WTC11 (cell line): ENCODE data around the gene SUPT16H. TPM values are rescaled to one million over a fixed set of nuclear protein-coding genes. Genes with fewer than 3 reads are reported as not detected.

Experiments
- ATAC-seq: fragments of 200-7000 bp; cut with Tn5 transposase; 2 replicates; pipeline ENCODE4 v1.10.0; 2021; ENCODE audit warnings: mild to moderate bottlenecking, moderate library complexity
- CTCF ChIA-PET: fragments of 300-600 bp; sonication (Branson Sonifier 250); formaldehyde crosslinking; loops from one replicate; lab custom pipeline; 2021; ENCODE audit warnings: antibody characterized with exemption; lab: Charles Lee
- POLR2A ChIA-PET: fragments of 350-600 bp; sonication (Branson Sonifier 250); formaldehyde crosslinking; loops from one replicate; lab custom pipeline; 2021; ENCODE audit warnings: antibody characterized with exemption; lab: Charles Lee
- DNase-seq: peaks from one replicate; pipeline ENCODE4 v3.0.0; 2021; ENCODE audit warnings: low spot score
- H3K27ac Mint-ChIP-seq: 2 replicates; pipeline ENCODE4 v1.8.0; 2021; ENCODE audit warnings: mixed read lengths
- H3K27me3 Mint-ChIP-seq: 2 replicates; pipeline ENCODE4 v1.8.0; 2021; ENCODE audit warnings: low read depth, mild to moderate bottlenecking, moderate library complexity, mixed read lengths
- H3K36me3 Mint-ChIP-seq: 2 replicates; pipeline ENCODE4 v1.8.0; 2021; ENCODE audit warnings: mixed read lengths
- H3K4me1 Mint-ChIP-seq: 2 replicates; pipeline ENCODE4 v1.8.0; 2022; ENCODE audit warnings: mixed read lengths
- H3K4me3 Mint-ChIP-seq: 2 replicates; pipeline ENCODE4 v1.8.0; 2021; ENCODE audit warnings: mild to moderate bottlenecking, moderate library complexity, mixed read lengths
- H3K9me3 Mint-ChIP-seq: 2 replicates; pipeline ENCODE4 v1.8.0; 2021; ENCODE audit warnings: mixed read lengths
- AFF4 ChIP-seq: sonication (generic); formaldehyde crosslinking; IDR thresholded peaks from 2 replicates; pipeline ENCODE4 v1.8.1; 2023; ENCODE audit warnings: mild to moderate bottlenecking, missing genetic modification reagents, borderline replicate concordance
- CREB1 ChIP-seq: sonication (generic); formaldehyde crosslinking; IDR thresholded peaks from 2 replicates; pipeline ENCODE4 v1.8.0; 2023; ENCODE audit warnings: mild to moderate bottlenecking, missing genetic modification reagents
- FOXP4 ChIP-seq: sonication (generic); formaldehyde crosslinking; IDR thresholded peaks from 2 replicates; pipeline ENCODE4 v1.8.0; 2022; ENCODE audit warnings: mild to moderate bottlenecking, missing genetic modification reagents
- GRHL2 ChIP-seq: fragments of 250-450 bp; sonication (Bioruptor Pico); IDR thresholded peaks from 2 replicates; pipeline ENCODE4 v1.8.0; 2022; ENCODE audit warnings: mild to moderate bottlenecking, moderate library complexity; ENCODE audit not compliant: insufficient replicate concordance, severe bottlenecking
- HMGXB4 ChIP-seq: sonication (generic); formaldehyde crosslinking; IDR thresholded peaks from 2 replicates; pipeline ENCODE4 v1.8.1; 2023; ENCODE audit warnings: mild to moderate bottlenecking, moderate library complexity, missing genetic modification reagents
- IRF1 ChIP-seq: sonication (generic); formaldehyde crosslinking; IDR thresholded peaks from 2 replicates; pipeline ENCODE4 v1.8.0; 2023; ENCODE audit warnings: missing genetic modification reagents
- JAZF1 ChIP-seq: fragments of 250-450 bp; sonication (Bioruptor Pico); IDR thresholded peaks from 2 replicates; pipeline ENCODE4 v1.9.0; 2021; ENCODE audit warnings: moderate library complexity, mild to moderate bottlenecking, inconsistent platforms
- NFYB ChIP-seq: sonication (generic); formaldehyde crosslinking; conservative IDR thresholded peaks from 2 replicates; pipeline ENCODE4 v1.8.0; 2022; ENCODE audit warnings: low read depth, missing genetic modification reagents
- NR2C2 ChIP-seq: sonication (generic); formaldehyde crosslinking; IDR thresholded peaks from 2 replicates; pipeline ENCODE4 v1.8.0; 2022; ENCODE audit warnings: mild to moderate bottlenecking, missing genetic modification reagents
- RELA ChIP-seq: sonication (generic); formaldehyde crosslinking; IDR thresholded peaks from 2 replicates; pipeline ENCODE4 v1.8.1; 2022; ENCODE audit warnings: missing genetic modification reagents, mild to moderate bottlenecking, borderline replicate concordance
- SMAD4 ChIP-seq: sonication (generic); formaldehyde crosslinking; IDR thresholded peaks from 2 replicates; pipeline ENCODE4 v1.8.0; 2022; ENCODE audit warnings: mild to moderate bottlenecking, missing genetic modification reagents
- TCF7 ChIP-seq: sonication (generic); formaldehyde crosslinking; IDR thresholded peaks from 2 replicates; pipeline ENCODE4 v1.8.0; 2022; ENCODE audit warnings: mild to moderate bottlenecking, low read depth, missing genetic modification reagents, moderate library complexity
- TEAD4 ChIP-seq: sonication (generic); formaldehyde crosslinking; IDR thresholded peaks from 2 replicates; pipeline ENCODE4 v1.8.0; 2022; ENCODE audit warnings: mild to moderate bottlenecking, missing genetic modification reagents
- total RNA-seq: library from RNA; stranded (reverse); gene quantifications from 3 replicates; pipeline ENCODE4 v1.2.3, GENCODE V29; 2021
- TF ChIP-seq, protein P1 (sequence below): sonication (generic); formaldehyde crosslinking; IDR thresholded peaks from 2 replicates; pipeline ENCODE4 v1.8.1; 2022; ENCODE audit warnings: mild to moderate bottlenecking, moderate library complexity, missing genetic modification reagents
- TF ChIP-seq, protein P2 (sequence below): fragments of 200-600 bp; IDR thresholded peaks from 2 replicates; pipeline ENCODE4 v1.8.0; 2022; ENCODE audit warnings: antibody characterized with exemption

SUPT16H gene
- total RNA-seq, 1 experiment from 2014 or later, result 178 TPM

GRCh38 chr14:21343035-21343794 lies 40.6 kb downstream of the SUPT16H start:
- CTCF ChIA-PET, result no interaction called here

GRCh38 chr14:21334202-21334906 lies 49.5 kb downstream of the SUPT16H start:
- CTCF ChIA-PET, result no interaction called here
- no peak for ATAC-seq
- TF ChIP-seq TCF7, result no peak
- no peak for TF ChIP-seq RELA
- TF ChIP-seq GRHL2, result no peak
- TF ChIP-seq, protein P1, sequence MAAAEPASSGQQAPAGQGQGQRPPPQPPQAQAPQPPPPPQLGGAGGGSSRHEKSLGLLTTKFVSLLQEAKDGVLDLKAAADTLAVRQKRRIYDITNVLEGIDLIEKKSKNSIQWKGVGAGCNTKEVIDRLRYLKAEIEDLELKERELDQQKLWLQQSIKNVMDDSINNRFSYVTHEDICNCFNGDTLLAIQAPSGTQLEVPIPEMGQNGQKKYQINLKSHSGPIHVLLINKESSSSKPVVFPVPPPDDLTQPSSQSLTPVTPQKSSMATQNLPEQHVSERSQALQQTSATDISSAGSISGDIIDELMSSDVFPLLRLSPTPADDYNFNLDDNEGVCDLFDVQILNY (CRISPR knock-in tag), result no peak
- TF ChIP-seq AFF4 (CRISPR knock-in tag), result no peak
- TF ChIP-seq NFYB (CRISPR knock-in tag), result no peak
- TF ChIP-seq, protein P2, sequence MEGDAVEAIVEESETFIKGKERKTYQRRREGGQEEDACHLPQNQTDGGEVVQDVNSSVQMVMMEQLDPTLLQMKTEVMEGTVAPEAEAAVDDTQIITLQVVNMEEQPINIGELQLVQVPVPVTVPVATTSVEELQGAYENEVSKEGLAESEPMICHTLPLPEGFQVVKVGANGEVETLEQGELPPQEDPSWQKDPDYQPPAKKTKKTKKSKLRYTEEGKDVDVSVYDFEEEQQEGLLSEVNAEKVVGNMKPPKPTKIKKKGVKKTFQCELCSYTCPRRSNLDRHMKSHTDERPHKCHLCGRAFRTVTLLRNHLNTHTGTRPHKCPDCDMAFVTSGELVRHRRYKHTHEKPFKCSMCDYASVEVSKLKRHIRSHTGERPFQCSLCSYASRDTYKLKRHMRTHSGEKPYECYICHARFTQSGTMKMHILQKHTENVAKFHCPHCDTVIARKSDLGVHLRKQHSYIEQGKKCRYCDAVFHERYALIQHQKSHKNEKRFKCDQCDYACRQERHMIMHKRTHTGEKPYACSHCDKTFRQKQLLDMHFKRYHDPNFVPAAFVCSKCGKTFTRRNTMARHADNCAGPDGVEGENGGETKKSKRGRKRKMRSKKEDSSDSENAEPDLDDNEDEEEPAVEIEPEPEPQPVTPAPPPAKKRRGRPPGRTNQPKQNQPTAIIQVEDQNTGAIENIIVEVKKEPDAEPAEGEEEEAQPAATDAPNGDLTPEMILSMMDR, result no peak
- no peak for TF ChIP-seq FOXP4 (CRISPR knock-in tag)
- TF ChIP-seq TEAD4 (CRISPR knock-in tag), result no peak

More at GRCh38 chr14:21343035-21343794, 40.6 kb downstream of the SUPT16H start:
- Mint-ChIP-seq H3K27me3 (no peaks in the 10 kb centered on the region), H3K4me3 (no peak overlapping the region), H3K4me1 (peaks cover 12% of the 10 kb centered on the region), H3K27ac (no peak overlapping the region; the same call in 1 of the 2 replicates), H3K9me3 (no peaks in the 10 kb centered on the region), H3K36me3 (no peaks in the 10 kb centered on the region)
- ATAC-seq (no peak), DNase-seq (no peak)
- TF ChIP-seq IRF1, result no peak
- no peak for TF ChIP-seq HMGXB4 (CRISPR knock-in tag)
- TF ChIP-seq JAZF1 (CRISPR knock-in tag), result no peak
- TF ChIP-seq, protein P2, result no peak
- TF ChIP-seq SMAD4 (CRISPR knock-in tag), result no peak
- TF ChIP-seq CREB1 (CRISPR knock-in tag), result no peak
- TF ChIP-seq NR2C2 (CRISPR knock-in tag), result no peak
- POLR2A ChIA-PET, result no interaction called here

More at GRCh38 chr14:21334202-21334906, 49.5 kb downstream of the SUPT16H start:
- H3K27ac Mint-ChIP-seq, result no peak overlapping the region
- no peaks in the 10 kb centered on the region for H3K9me3 Mint-ChIP-seq
- H3K4me1 Mint-ChIP-seq, result no peaks in the 10 kb centered on the region
- no peaks in the 10 kb centered on the region for H3K36me3 Mint-ChIP-seq
- POLR2A ChIA-PET, result no interaction called here
- no peak overlapping the region for H3K4me3 Mint-ChIP-seq
- no peaks in the 10 kb centered on the region for H3K27me3 Mint-ChIP-seq
- no peak for DNase-seq
